ENCODE results near the gene FXR2.

The FXR2 gene

DNA sequence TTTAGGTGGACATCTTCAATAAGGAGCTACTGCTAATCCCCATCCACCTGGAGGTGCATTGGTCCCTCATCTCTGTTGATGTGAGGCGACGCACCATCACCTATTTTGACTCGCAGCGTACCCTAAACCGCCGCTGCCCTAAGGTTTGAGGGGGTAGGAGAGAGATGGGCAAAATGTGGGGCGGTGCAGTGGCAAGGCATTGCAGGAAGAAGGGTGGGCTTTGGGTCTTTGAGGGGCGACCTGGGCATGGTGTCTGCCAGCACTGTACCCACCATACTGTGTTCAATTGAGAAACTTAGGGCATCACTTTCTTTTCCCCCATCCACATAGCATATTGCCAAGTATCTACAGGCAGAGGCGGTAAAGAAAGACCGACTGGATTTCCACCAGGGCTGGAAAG, 44.3 kb downstream of the FXR2 start:
- no peak overlapping the region for H3K4me3 ChIP-seq (ENCODE audit: low read depth, low read length)
- peaks cover 61 to 80% of the 10 kb centered on the region in 2 experiments for H3K36me3 ChIP-seq (ENCODE audit: control insufficient read depth in 2 of 2, insufficient read depth in 1 of 2, low read length in 2 of 2)
- H3K4me1 ChIP-seq (ENCODE audit: control insufficient read depth, insufficient read depth, low read length) = peaks cover 2% of the 10 kb centered on the region
- peak overlapping the region; percentile 35; the same call in 1 of the 2 replicates for H3K27ac ChIP-seq (ENCODE audit: extremely low read depth, low read depth, low read length)
- CTCF ChIA-PET = interaction anchor here (0.6 to 4.1 kb wide), 7 partner anchors 10 to 292 kb away, joined by 3 to 35 read pairs (median 4); partner anchors contain the start of genes MPDU1, SENP3, TP53 and WRAP53
- no peaks in the 10 kb centered on the region for H3K9me3 ChIP-seq (ENCODE audit: control insufficient read depth, insufficient read depth, low read depth, low read length)
- TF ChIP-seq ZNF2 (tag by site-specific recombination; IDR thresholded peaks at IDR 0.05) = no peak
- no peak for TF ChIP-seq ZNF324 (tag by site-specific recombination; IDR thresholded peaks at IDR 0.05)
- POLR2A ChIA-PET = interaction anchor here (1.3 to 8.2 kb wide), 6 partner anchors 9 to 166 kb away, joined by 3 to 98 read pairs (median 5); partner anchors contain the start of genes CD68, MPDU1, TMEM256 and TP53

DNA sequence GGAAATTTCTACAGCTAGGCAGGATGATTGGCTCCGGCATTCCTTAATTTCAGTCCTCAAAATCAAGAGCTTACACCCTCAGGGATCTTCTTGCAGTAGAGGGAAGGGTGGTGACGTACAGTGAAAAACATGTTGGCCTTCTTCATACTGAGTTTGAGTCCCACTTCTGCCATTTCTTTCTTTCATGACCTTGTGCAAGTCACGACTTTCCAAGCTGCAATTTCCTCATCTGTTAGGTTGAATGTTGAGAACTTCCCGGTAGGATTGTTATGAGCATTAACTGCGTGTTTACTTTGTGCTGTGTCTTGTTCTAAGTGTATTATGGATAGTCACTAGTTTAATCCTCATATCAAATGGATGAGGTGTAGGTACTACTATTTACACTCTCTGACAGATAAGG, 45.1 kb downstream of the FXR2 start:
- POLR2A ChIA-PET = interaction anchor here (1.3 to 8.2 kb wide), 4 partner anchors 9 to 165 kb away, joined by 3 to 98 read pairs (median 4); partner anchors contain the start of genes MPDU1 and TMEM256
- CTCF ChIA-PET = interaction anchor here (0.6 to 4.1 kb wide), 4 partner anchors 9 to 118 kb away, joined by 4 to 35 read pairs (median 6); partner anchors contain the start of genes MPDU1, SENP3, TP53 and WRAP53

DNA sequence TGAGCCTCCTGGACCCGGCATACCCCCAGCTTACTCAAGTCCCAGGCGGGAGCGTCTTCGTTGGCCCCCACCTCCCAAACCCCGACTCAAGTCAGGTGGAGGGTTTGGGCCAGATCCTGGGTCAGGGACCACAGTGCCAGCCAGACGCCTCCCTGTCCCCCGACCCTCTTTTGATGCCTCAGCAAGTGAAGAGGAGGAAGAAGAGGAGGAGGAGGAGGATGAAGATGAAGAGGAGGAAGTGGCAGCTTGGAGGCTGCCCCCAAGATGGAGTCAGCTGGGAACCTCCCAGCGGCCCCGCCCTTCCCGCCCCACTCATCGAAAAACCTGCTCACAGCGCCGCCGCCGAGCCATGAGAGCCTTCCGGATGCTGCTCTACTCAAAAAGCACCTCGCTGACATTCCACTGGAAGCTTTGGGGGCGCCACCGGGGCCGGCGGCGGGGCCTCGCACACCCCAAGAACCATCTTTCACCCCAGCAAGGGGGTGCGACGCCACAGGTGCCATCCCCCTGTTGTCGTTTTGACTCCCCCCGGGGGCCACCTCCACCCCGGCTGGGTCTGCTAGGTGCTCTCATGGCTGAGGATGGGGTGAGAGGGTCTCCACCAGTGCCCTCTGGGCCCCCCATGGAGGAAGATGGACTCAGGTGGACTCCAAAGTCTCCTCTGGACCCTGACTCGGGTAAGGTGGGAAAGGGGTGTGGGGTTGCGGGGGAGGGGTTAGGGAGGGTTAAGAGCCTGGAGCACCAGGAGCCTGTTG, 51.4 kb downstream of the FXR2 start:
- H3K36me3 ChIP-seq (ENCODE audit: control insufficient read depth in 2 of 2, insufficient read depth in 1 of 2, low read length in 2 of 2) = peaks cover 41 to 50% of the 10 kb centered on the region in 2 experiments
- no peak for TF ChIP-seq ZNF184 (tag by site-specific recombination; IDR thresholded peaks at IDR 0.05)
- TF ChIP-seq, protein P1, sequence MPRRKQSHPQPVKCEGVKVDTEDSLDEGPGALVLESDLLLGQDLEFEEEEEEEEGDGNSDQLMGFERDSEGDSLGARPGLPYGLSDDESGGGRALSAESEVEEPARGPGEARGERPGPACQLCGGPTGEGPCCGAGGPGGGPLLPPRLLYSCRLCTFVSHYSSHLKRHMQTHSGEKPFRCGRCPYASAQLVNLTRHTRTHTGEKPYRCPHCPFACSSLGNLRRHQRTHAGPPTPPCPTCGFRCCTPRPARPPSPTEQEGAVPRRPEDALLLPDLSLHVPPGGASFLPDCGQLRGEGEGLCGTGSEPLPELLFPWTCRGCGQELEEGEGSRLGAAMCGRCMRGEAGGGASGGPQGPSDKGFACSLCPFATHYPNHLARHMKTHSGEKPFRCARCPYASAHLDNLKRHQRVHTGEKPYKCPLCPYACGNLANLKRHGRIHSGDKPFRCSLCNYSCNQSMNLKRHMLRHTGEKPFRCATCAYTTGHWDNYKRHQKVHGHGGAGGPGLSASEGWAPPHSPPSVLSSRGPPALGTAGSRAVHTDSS (tag by site-specific recombination; IDR thresholded peaks at IDR 0.05) = peak; percentile 96
- TF ChIP-seq ZNF23 (tag by site-specific recombination; IDR thresholded peaks at IDR 0.05; ENCODE audit: borderline replicate concordance) = no peak
- peaks cover 11% of the 10 kb centered on the region for H3K4me1 ChIP-seq (ENCODE audit: control insufficient read depth, insufficient read depth, low read length)
- POLR2A ChIA-PET = interaction anchor here (0.6 to 2.8 kb wide), 3 partner anchors 79 to 140 kb away, joined by 3 to 17 read pairs (median 3); partner anchors contain the start of genes POLR2A, TP53 and WRAP53
- no peak overlapping the region; the same call in 1 of the 2 replicates for H3K4me3 ChIP-seq (ENCODE audit: low read depth, low read length)
- H3K9me3 ChIP-seq (ENCODE audit: control insufficient read depth, insufficient read depth, low read depth, low read length) = no peaks in the 10 kb centered on the region
- CTCF ChIA-PET = no interaction called here
- 0 out of 2 replicates have a peak overlapping the region, but pooled peaks have one; percentile 93 for H3K27ac ChIP-seq (ENCODE audit: extremely low read depth, low read depth, low read length)

More for the DNA sequence above, 45.1 kb downstream of the FXR2 start:
- Histone ChIP-seq H3K27ac (ENCODE audit: extremely low read depth, low read depth, low read length) (peak overlapping the region; percentile 35; the same call in 1 of the 2 replicates), H3K9me3 (ENCODE audit: control insufficient read depth, insufficient read depth, low read depth, low read length) (no peaks in the 10 kb centered on the region), H3K36me3 (ENCODE audit: control insufficient read depth in 2 of 2, insufficient read depth in 1 of 2, low read length in 2 of 2) (peaks cover 63 to 80% of the 10 kb centered on the region in 2 experiments), H3K4me3 (ENCODE audit: low read depth, low read length) (no peak overlapping the region), H3K4me1 (ENCODE audit: control insufficient read depth, insufficient read depth, low read length) (peaks cover 2% of the 10 kb centered on the region; the same call in 1 of the 2 replicates)
- TF ChIP-seq ZNF214 (tag by site-specific recombination; IDR thresholded peaks at IDR 0.05; ENCODE audit: borderline replicate concordance) (no peak), ZNF621 (tag by site-specific recombination; IDR thresholded peaks at IDR 0.05) (no peak), ZNF560 (tag by site-specific recombination; IDR thresholded peaks at IDR 0.05; ENCODE audit: borderline replicate concordance) (no peak), ZNF768 (tag by site-specific recombination; IDR thresholded peaks at IDR 0.05) (no peak), ZNF596 (tag by site-specific recombination; IDR thresholded peaks at IDR 0.05) (no peak), KLF9 (tag by site-specific recombination; IDR thresholded peaks at IDR 0.05; ENCODE audit: low read depth) (no peak), ZFP69B (tag by site-specific recombination; IDR thresholded peaks at IDR 0.05) (no peak), ZNF394 (tag by site-specific recombination; IDR thresholded peaks at IDR 0.05; ENCODE audit: borderline replicate concordance) (no peak), ZNF132 (tag by site-specific recombination; IDR thresholded peaks at IDR 0.05; ENCODE audit: borderline replicate concordance) (no peak), ZNF426 (tag by site-specific recombination; IDR thresholded peaks at IDR 0.05) (no peak), ZNF561 (tag by site-specific recombination; IDR thresholded peaks at IDR 0.05; ENCODE audit: borderline replicate concordance) (no peak), ZNF571 (tag by site-specific recombination; IDR thresholded peaks at IDR 0.05) (no peak), ZNF792 (tag by site-specific recombination; IDR thresholded peaks at IDR 0.05) (no peak), ZNF274 (IDR thresholded peaks at IDR 0.05; ENCODE audit: low read length) (no peak), ZNF274 (tag by site-specific recombination; IDR thresholded peaks at IDR 0.05; ENCODE audit: borderline replicate concordance) (no peak), ZFHX2 (tag by site-specific recombination; conservative IDR thresholded peaks at IDR 0.05) (no peak), ZNF747 (tag by site-specific recombination; IDR thresholded peaks at IDR 0.05) (no peak), ZNF324 (tag by site-specific recombination; IDR thresholded peaks at IDR 0.05) (no peak)
- TF ChIP-seq, protein P2, sequence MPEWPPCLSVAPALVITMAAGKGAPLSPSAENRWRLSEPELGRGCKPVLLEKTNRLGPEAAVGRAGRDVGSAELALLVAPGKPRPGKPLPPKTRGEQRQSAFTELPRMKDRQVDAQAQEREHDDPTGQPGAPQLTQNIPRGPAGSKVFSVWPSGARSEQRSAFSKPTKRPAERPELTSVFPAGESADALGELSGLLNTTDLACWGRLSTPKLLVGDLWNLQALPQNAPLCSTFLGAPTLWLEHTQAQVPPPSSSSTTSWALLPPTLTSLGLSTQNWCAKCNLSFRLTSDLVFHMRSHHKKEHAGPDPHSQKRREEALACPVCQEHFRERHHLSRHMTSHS (tag by site-specific recombination; IDR thresholded peaks at IDR 0.05) = no peak
